IPS-NIHi7 (cell line): ENCODE measurements around the gene CCDC57.

ENCODE experiments used
- DNase-seq: peaks from one replicate; pipeline ENCODE4 v3.0.0; 2012; ENCODE audit warnings: mixed read lengths; ENCODE audit errors: extremely low spot score

The CCDC57 gene

DNA sequence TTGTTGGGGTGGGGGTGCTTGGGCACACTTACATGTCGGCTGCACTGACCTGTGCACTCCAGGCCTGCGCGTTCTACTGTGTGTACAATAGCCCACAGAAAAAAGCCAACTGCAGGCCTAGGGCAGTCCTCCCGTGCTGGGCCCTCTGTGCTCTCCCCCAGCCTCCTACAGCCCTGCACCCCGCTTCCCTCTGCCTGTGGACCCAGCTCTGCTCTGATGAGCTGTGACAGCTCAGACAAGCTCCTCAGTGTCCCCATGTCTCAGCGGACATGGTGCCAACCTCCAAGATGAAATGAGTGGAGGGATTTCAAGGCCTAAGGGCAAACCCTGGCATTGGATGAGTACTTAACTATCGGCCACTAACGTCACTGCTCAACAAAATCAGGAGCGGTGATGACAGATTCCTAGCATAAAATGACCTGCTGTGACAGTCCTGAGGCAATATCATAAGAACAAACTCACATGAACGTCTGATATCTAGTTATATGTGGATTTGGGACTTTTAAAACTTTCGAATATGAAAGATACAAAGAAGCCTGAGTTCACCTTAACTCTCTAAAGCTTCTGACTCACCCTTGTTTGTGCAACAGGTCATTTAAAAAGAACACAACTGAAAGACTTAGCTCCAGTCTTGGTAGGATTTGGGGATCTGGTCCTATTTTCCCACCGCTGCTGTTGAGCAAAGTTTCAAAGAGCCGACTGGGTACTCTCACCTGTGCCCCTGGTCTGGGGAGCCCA lies 34.7 kb downstream of the CCDC57 start:
- no peak for DNase-seq

- DNase-seq: no peak
These were observed 35.4 kb downstream of the CCDC57 start for GRCh38 chr17:82177276-82177675.

DNA sequence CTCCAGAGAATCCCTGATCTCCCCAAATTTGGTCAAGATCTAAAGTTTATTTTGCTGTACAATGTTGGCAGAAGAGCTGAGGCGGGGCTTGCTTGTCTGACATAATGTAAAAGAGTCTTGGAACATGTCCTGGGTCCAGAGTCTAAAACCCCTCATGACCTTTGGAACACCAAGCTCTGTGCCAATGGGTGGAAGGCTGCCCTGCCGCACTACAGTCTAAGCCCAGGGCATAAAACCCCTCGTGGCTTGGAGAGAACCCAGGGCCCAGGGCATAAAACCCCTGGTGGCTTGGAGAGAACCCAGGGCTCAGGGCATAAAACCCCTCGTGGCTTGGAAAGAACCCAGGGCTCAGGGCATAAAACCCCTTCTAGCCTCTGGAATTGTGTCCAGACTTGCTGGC lies 36.7 kb downstream of the CCDC57 start:
- no peak for DNase-seq

- peak; percentile 44 for DNase-seq
These were observed 37.4 kb downstream of the CCDC57 start for GRCh38 chr17:82175201-82175600.

- peak; percentile 56 for DNase-seq
These were observed 38.4 kb downstream of the CCDC57 start for GRCh38 chr17:82174042-82174857.

DNA sequence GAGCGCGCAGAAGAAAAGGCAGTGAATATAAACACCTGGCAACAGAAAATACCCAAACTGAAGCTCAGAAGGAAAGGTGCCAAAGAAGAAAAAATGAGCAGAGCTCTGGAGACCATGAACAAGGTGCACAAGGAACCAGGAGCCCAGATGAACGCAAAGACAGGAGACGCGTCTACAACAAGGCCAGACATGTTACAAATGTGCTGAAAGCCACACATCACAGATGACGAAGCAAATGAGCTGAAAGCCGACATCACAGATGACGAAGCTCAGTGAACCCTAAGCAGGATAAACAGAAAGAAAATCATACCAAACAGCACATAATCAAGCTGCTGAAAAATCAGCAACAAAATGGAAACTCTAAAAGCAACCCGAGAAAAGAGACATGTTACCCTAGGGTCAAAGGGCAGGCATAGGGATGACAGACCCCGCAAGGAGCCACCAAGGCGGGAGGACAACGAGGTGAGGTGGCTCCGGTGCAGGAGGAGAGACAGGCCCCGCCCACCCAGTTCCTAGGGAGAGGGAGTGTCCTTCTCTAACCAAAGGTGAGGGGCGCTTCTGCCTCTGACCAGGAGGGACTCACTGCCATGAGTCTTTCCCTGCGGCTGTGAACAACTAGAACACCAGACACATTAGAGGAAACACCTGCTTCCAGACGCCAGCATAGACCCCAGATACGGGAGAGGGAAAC lies 39.1 kb downstream of the CCDC57 start:
- peak; percentile 80 for DNase-seq

GRCh38 chr17:82172486-82173160 lies 40.0 kb downstream of the CCDC57 start:
- no peak for DNase-seq

GRCh38 chr17:82171750-82172375 lies 40.8 kb downstream of the CCDC57 start:
- no peak for DNase-seq

DNA sequence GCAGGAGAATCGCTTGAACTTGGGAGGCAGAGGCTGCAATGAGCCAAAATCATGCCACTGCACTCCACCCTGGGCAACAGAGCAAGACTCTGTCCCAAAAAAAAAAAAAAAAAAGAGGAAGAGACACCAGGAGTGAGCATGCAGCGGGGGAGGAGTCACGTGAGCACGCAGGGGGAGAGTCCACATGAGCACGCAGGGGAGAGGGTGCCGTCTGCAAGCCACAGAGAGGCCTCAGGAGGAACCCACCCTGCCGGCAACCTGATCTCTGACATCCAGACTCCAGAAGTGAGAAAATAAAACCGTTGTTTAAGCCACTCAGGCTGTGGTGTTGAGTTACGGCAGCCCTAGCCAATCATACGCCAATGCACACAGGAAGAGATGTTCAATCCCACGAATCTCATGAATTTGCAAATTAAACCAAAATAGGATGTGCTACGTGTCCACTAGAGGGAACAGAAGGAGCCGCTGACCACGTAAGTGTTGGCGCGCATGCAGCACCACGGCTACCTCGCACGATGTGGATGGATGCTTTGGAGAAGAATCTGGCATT lies 42.2 kb downstream of the CCDC57 start:
- DNase-seq: no peak

DNA sequence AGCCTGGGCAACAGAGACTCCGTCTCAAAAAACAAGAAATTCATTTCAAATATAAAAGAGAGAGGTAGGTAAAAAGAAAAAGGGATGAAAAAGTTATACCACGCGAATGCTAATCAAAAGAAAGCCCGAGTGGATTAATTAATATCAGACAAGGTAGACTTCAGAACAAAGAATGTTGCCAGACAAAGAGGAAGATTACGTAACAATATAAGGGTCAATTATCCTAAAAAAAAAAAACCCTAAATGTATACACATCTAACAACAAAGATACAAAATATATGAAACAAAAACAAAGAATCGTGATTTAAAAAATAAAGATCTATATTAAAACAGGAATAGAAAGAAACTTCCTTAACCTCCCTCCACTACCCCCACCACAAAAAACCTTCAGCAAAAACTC lies 44.1 kb downstream of the CCDC57 start:
- no peak for DNase-seq

DNA sequence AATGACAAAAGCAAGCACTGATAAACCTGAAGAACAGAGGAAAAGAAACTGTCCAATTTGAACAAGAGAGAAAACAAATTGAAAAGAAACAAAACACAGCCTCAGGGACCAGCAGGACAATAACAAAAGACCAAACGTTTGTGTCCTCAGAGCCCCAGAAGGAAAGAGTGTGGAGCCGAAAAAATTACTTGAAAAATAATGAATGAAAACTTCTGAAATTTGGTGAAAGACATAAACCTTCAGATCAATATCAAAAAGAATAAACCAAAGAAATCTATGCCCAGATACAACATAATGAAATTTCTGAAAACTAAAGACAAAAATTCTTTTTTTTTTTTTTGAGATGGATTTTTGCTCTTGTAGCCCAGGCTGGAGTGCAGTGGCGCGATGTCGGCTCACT lies 45.6 kb downstream of the CCDC57 start:
- DNase-seq: no peak

GRCh38 chr17:82164853-82165252 lies 47.8 kb downstream of the CCDC57 start:
- no peak for DNase-seq

DNA sequence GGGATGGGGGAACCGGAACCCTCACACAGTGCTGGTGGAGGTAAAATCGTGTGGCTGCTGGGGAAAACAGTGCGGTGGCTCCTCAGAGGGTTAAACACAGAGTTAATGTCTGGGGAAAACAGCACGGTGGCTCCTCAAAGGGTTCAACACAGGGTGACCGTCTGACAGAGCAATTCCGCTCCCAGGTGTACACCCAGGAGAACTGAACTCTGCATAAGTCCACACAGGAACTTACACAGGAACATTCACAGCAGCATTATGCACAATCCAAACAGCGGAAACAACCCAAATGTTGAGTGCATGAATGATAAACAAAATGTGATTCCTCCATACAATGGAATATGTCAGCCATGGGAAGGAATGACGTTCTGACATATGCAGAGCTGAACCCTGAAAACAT lies 51.4 kb downstream of the CCDC57 start:
- no peak for DNase-seq

DNA sequence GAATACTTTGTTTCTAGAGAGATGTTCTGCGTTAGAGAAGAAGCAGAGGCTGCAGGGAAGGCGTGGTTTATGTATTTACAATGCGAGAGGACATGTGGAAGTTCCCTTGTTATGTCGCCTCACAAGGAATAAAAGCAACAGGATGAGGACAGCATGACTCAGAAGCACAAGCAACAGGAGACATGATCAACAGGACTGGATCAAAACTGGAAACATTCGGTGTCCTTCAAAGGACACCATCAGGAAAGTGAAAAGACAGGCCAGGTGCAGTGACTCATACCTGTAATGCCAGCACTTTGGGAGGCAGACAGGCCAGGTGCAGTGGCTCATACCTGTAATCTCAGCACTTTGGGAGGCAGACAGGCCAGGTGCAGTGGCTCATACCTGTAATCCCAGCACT lies 52.6 kb downstream of the CCDC57 start:
- no peak for DNase-seq

DNA sequence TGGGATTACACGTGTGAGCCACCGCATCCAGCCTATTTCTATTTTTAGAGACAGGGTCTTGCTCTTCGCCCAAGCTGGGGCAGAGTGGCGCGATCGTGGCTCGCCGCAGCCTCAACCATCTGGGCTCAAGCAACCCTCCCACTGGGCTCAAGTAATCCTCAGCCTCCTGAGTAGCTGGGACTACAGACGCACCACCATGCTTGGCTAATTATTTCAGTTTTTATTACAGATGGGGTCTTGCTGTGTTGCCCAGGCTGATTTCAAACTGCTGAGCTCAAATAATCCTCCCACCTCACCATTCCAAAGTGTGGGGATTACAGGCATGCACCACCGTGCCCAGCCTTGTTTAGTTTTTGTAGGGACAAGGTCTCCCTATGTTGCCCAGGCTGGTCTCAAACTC lies 53.8 kb downstream of the CCDC57 start:
- no peak for DNase-seq

DNA sequence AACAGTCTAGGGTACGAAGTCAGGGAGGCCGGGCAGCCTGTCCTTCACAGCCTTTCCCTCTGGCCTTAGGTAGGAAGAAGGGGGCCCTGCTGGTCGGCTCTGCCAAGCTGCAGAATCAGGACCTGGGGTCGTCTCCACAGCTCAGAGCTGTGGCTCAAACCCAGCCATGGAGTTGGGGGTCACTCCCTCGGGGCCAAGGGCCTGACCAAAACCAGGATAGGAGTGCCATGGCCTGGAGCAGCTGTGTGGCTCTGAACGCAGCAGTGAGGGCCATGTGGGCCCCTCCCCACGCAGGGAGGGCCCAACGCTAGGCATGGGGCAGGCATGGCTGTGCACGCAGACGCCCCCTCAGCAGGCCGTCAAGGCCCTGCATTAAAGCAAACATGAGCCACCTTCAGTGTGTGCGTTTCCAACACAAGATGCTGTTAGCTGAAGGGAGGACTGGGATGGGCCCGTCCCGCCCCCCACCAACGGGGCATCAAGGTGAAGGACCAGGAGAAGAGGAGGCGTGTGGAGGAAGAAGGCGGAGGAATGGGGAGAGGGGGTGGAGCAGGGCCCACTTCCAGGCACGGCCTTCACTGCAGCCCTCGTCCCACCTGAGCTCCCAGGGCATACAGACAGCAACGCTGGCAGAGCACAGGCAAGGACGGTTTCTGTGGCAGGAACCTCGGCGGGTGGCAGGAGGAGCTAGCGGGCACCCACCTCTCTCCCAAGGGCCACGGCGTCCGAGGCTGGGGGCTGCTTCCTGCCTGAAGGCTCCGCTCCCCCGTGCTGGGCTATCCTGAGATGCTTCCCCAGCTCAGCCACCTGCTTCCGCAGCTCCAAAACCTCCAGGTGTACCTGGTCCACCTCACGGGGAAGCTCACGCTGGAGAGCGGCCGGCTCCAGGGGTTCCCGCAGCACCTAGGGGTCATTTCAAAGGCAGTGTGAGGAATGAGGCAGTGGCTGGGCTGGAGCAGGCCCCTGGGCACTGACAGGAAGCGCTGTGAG lies 55.3 kb downstream of the CCDC57 start:
- no peak for DNase-seq

DNA sequence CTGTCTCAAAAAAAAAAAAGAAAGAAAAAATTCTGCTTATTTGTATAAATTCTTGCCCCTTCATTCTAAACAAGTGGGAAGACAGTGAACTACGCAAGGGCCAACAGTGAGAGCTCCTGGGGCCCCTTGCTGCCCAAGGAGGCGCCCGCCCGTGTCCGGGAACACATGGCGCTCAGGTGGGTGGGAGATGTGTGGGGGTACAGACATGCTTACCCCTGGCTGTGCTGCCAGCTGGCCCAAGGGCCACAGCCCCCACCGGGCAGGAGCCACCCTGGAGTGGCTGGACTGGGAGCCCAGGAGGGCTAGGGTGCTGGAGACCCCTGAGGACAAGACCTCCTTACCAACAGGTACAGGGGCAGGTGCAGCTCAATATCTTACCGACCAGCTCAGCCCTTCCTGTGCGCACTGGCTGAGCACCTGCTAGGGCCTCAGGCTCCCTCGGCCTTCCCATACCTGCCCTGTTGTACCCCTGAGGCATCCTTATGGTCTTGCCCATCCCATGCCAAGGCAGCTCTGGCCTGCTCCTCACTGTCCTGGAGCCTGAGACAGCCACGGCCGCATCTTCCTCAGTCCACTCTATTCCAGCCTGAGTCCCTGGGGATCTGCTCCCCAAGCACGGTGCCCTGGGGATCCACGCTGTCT lies 56.2 kb downstream of the CCDC57 start:
- no peak for DNase-seq

DNA sequence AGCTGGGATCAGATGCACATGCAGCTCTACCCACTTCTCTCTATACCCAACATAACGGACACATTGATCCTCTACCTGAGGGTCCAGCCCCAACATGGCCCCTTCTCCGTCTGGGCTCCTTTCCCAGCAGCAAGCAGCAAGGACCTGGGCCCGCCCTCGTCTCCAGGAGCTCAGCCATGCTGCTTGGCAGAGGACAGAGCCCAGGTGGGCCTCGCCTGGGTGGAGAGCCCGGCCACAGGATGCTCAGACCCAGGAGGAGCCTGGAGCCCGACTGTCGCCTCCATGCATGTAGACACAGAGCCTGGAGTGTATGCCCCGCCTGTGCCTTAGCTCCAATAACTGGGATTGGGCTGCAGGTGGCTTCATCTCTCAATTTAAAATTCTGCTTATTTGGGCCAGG lies 57.0 kb downstream of the CCDC57 start:
- DNase-seq: no peak

- no peak for DNase-seq
These were observed 57.7 kb downstream of the CCDC57 start for GRCh38 chr17:82154881-82155331.
